Gastrocnemius medialis (tissue), 4 donors: ENCODE data around the gene METTL16.

Experiments used
- POLR2A ChIP-seq, 2 donors: fragments of 450-650 bp; IDR thresholded peaks; one replicate each; pipeline ENCODE4 v1.6.1; 2017; ENCODE audit warnings: antibody characterized with exemption in 2 of 2, mild to moderate bottlenecking in 2 of 2, moderate library complexity in 2 of 2
- TF ChIP-seq, protein P1 (sequence below), 5 experiments: fragments of 450-650 bp in 3 of 5; fragments of 200-600 bp in 2 of 5; sonication (generic) in 2 of 5; IDR thresholded peaks in 4 of 5; conservative IDR thresholded peaks in 1 of 5; 1 replicate in 4 of 5; 2 replicates in 1 of 5; pipeline ENCODE4 v1.5.1; 2016 to 2019; ENCODE audit warnings: antibody characterized with exemption in 5 of 5, mild to moderate bottlenecking in 3 of 5, moderate library complexity in 3 of 5

DNA sequence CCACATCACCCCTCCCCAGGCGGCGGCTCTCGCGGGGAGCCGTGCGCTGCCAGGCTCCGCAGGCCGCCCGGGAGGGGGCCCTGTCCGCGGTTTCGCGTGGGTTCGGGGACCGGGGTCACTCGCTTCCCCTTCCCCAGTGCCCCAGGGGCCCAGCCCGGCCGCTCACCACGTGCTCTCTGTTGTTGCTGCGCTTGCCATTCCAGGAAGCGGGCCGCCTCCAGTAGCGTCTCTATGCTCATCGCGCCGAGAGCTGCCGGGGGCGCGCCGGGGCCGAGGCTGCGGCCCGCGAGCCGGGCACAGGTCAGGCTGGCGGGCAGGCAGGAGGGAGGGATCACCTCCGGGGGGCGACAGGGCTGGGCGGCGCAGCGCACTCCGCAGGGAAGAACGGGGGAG, 111.2 kb downstream of the METTL16 start:
- TF ChIP-seq, protein P1, sequence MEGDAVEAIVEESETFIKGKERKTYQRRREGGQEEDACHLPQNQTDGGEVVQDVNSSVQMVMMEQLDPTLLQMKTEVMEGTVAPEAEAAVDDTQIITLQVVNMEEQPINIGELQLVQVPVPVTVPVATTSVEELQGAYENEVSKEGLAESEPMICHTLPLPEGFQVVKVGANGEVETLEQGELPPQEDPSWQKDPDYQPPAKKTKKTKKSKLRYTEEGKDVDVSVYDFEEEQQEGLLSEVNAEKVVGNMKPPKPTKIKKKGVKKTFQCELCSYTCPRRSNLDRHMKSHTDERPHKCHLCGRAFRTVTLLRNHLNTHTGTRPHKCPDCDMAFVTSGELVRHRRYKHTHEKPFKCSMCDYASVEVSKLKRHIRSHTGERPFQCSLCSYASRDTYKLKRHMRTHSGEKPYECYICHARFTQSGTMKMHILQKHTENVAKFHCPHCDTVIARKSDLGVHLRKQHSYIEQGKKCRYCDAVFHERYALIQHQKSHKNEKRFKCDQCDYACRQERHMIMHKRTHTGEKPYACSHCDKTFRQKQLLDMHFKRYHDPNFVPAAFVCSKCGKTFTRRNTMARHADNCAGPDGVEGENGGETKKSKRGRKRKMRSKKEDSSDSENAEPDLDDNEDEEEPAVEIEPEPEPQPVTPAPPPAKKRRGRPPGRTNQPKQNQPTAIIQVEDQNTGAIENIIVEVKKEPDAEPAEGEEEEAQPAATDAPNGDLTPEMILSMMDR (IDR thresholded peaks at IDR 0.05 in 4 of 5, conservative IDR thresholded peaks at IDR 0.05 in 1 of 5), result no peak
- TF ChIP-seq POLR2A (IDR thresholded peaks at IDR 0.05), result no peak
